OCI-LY1 (cell line): ENCODE measurements around the gene CFAP69.

Experiments
- EZH2 ChIP-seq: fragments of 200-600 bp; sonication (generic), shearing (Covaris generic); IDR thresholded peaks from 2 replicates; pipeline ENCODE4 v1.8.0; 2017; ENCODE audit warnings: borderline replicate concordance, mixed run types, mild to moderate bottlenecking, antibody characterized with exemption, low read length, moderate library complexity, mixed read lengths
- TF ChIP-seq, protein P1 (sequence below): fragments of 200-600 bp; sonication (generic), shearing (Covaris generic); IDR thresholded peaks from 2 replicates; pipeline ENCODE4 v1.5.1; 2017; ENCODE audit warnings: mild to moderate bottlenecking, antibody characterized with exemption, low read length, moderate library complexity, mixed read lengths

DNA sequence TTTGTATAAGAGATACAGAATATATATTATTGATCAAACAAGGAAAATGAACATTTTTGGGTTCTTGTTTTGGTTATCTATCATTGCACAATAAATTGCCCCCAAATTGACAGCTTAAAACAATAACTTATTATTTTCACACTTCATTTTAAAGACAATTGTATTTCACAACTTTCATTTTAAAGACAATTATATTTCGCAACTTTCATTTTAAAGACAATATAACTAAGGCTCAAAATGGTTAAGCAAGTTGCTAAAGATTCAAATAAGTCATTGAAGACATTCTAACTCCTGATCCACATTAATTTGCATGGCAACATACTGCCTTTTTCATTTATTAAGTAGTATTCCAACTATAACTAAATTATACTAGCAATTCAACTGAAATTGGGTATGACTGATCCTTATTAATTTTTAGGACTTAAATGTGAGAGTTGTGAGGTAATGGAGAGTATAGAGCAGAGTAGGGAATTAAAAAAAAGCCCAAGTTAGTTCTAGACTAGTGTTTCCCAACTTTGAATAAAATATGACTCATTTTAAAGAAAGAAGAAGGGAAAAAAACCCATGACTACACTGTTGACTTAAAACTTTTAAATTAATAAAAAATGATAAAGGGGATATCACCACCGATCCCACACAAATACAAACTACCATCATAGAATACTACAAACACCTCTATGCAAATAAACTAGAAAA, 43.3 kb upstream of the CFAP69 start:
- TF ChIP-seq, protein P1, sequence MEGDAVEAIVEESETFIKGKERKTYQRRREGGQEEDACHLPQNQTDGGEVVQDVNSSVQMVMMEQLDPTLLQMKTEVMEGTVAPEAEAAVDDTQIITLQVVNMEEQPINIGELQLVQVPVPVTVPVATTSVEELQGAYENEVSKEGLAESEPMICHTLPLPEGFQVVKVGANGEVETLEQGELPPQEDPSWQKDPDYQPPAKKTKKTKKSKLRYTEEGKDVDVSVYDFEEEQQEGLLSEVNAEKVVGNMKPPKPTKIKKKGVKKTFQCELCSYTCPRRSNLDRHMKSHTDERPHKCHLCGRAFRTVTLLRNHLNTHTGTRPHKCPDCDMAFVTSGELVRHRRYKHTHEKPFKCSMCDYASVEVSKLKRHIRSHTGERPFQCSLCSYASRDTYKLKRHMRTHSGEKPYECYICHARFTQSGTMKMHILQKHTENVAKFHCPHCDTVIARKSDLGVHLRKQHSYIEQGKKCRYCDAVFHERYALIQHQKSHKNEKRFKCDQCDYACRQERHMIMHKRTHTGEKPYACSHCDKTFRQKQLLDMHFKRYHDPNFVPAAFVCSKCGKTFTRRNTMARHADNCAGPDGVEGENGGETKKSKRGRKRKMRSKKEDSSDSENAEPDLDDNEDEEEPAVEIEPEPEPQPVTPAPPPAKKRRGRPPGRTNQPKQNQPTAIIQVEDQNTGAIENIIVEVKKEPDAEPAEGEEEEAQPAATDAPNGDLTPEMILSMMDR: no peak
- no peak for TF ChIP-seq EZH2
